Testis (tissue), 3 donors: ENCODE measurements around the gene C2CD4C. TPM values are rescaled to one million over a fixed set of nuclear protein-coding genes. Genes with fewer than 3 reads are reported as not detected.

Experiments used
- DNase-seq: peaks from one replicate; pipeline ENCODE4 v3.0.0-alpha.2; 2019
- H3K27ac ChIP-seq, 2 donors: fragments of 200-600 bp; sonication (generic); one replicate each; pipeline ENCODE4 v1.5.1; 2019
- H3K27me3 ChIP-seq: fragments of 200-600 bp; sonication (generic); one replicate; pipeline ENCODE4 v1.5.1; 2019
- H3K36me3 ChIP-seq: fragments of 200-600 bp; sonication (generic); one replicate; pipeline ENCODE4 v1.5.1; 2017; ENCODE audit warnings: low read depth; ENCODE audit errors: missing control alignments
- H3K4me1 ChIP-seq: fragments of 200-600 bp; sonication (generic); one replicate; pipeline ENCODE4 v1.5.1; 2019
- H3K4me3 ChIP-seq, 2 donors: fragments of 200-600 bp; sonication (generic); one replicate each; pipeline ENCODE4 v1.5.1; 2017 to 2019
- H3K9me3 ChIP-seq: fragments of 200-600 bp; sonication (generic); one replicate; pipeline ENCODE4 v1.5.1; 2017
- CTCF ChIP-seq, 3 experiments: fragments of 450-650 bp in 2 of 3; fragments of 200-600 bp in 1 of 3; sonication (generic) in 1 of 3; IDR thresholded peaks; one replicate each; pipeline ENCODE4 v1.5.1; 2016 to 2019; ENCODE audit warnings: antibody characterized with exemption in 3 of 3, mild to moderate bottlenecking in 2 of 3, moderate library complexity in 1 of 3
- POLR2A ChIP-seq: fragments of 450-650 bp; IDR thresholded peaks from one replicate; pipeline ENCODE4 v1.6.1; 2017; ENCODE audit warnings: antibody characterized with exemption, mild to moderate bottlenecking, moderate library complexity
- WGBS, 2 donors: methylation state at CpG; one replicate each; pipeline ENCODE4 v1.1.5; 2018; 5-methylcytosine and 5-hydroxymethylcytosine counted together
- intact Hi-C: fragments of 100-400 bp; cut with DNase I; formaldehyde crosslinking; loops from one replicate; pipeline ENCODE4 v1.15.1; 2023; ENCODE audit warnings: low total_unique reads
- polyA plus RNA-seq: library from polyadenylated mRNA; stranded (reverse); fragments of 350-450 nt; fragmentation: Illumina TruSeq; extraction: RNeasy Lipid Tissue Mini Kit (QIAGEN cat#74804); gene quantifications from one replicate; pipeline ENCODE4 v1.2.3, GENCODE V29; 2014; ENCODE audit warnings: low read depth, low replicate concordance; ENCODE audit not compliant: insufficient read depth
- total RNA-seq, 2 donors: library from RNA; depleted of rRNA; stranded (reverse); fragments of >200 nt; gene quantifications; one replicate each; pipeline ENCODE4 v1.2.3, GENCODE V29; 2016

The C2CD4C gene
- total and polyA plus RNA-seq, 3 donors from 2014 or later: 0.88 to 5.4 (median 5.3) TPM

- H3K27ac ChIP-seq: no peak overlapping the region
- no peak for DNase-seq
- no peaks in the 10 kb centered on the region for H3K27me3 ChIP-seq
- H3K36me3 ChIP-seq: no peaks in the 10 kb centered on the region
- no peaks in the 10 kb centered on the region for H3K4me1 ChIP-seq
- intact Hi-C loops: no loop called here
- H3K9me3 ChIP-seq: no peaks in the 10 kb centered on the region
- TF ChIP-seq POLR2A (no peak), CTCF (IDR thresholded peaks at IDR 0.05) (no peak)
- 92 to 96% methylated on average over 9 to 11 of the region's 11 CpGs for WGBS, 2 donors
- H3K4me3 ChIP-seq: no peak overlapping the region
Observed at GRCh38 chr19:402786-403185, 6.2 kb downstream of the C2CD4C start.

DNA sequence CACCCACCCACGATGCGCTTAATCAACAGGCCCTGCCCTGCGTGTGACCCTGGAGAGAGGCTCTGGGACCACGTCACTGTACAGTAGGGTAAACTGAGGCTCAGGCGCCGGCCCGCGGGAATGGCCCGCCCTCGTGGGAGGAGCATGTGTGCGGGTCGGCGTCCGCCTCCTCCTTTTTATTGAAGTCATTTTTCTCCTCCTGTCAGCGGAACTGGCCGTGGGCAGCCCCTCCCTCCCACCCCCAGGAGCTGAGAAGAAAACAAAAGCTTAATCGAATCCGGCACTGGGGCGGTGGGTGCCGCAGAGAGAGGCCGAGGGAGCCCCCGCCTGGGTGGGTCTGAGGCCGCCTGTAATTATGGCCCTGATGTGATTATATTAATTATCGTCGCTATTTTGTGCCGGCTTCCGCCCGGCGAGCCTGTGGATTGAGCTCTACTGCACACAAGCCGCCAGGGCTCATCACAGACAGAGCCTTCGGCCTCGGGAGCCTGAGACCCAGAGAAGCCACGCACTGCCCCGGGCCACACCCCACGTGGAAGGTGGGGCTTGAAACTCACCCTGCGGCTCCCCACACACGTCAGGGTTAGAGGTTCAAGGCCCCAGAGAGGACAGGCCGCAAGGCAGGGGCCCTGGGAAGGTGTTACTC, 7.0 kb downstream of the C2CD4C start:
- no peak overlapping the region for H3K27ac ChIP-seq
- no peaks in the 10 kb centered on the region for H3K27me3 ChIP-seq
- no peaks in the 10 kb centered on the region for H3K36me3 ChIP-seq
- no peaks in the 10 kb centered on the region for H3K4me1 ChIP-seq
- H3K4me3 ChIP-seq: no peak overlapping the region
- TF ChIP-seq POLR2A (no peak), CTCF (IDR thresholded peaks at IDR 0.05) (no peak)
- no peaks in the 10 kb centered on the region for H3K9me3 ChIP-seq
- no peak for DNase-seq
- intact Hi-C loops: no loop called here
- 22 to 26% methylated on average over 21 to 38 of the region's 38 CpGs for WGBS, 2 donors

GRCh38 chr19:400976-401865, 7.7 kb downstream of the C2CD4C start:
- 83% methylated on average over 41 of the region's 43 CpGs; no CpG with 5 or more reads in 1 of the 2 donors for WGBS, 2 donors
- TF ChIP-seq POLR2A: no peak
- no peak for TF ChIP-seq CTCF (IDR thresholded peaks at IDR 0.05)
- Histone ChIP-seq H3K4me1 (no peaks in the 10 kb centered on the region), H3K36me3 (no peaks in the 10 kb centered on the region), H3K9me3 (no peaks in the 10 kb centered on the region), H3K4me3 (no peak overlapping the region), H3K27me3 (no peaks in the 10 kb centered on the region), H3K27ac (no peak overlapping the region)
- intact Hi-C loops: no loop called here
- no peak for DNase-seq

DNA sequence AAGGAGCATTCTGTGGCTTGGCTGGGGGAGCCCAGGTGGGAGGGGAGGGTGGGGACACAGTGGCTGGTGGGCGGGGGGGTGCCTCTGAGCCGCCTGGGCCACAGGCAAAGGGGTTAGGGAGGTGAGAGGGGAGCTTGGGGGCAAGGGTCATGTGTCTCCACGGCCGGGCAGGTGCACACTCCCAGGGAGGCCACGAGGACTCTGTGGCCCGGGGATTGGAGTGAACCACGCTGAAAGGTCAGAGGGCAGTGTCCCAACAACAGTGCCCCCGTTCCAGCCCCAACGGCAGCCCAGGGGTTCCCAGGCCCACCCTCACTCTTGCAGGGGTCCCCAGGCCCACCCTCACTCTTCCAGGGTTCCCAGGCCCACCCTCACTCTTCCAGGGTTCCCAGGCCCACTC, 9.6 kb downstream of the C2CD4C start:
- no peaks in the 10 kb centered on the region for H3K9me3 ChIP-seq
- H3K27ac ChIP-seq: no peak overlapping the region
- TF ChIP-seq POLR2A: no peak
- 80 to 87% methylated on average over 6 to 9 of the region's 9 CpGs for WGBS, 2 donors
- DNase-seq: no peak
- H3K4me3 ChIP-seq: no peak overlapping the region
- no peaks in the 10 kb centered on the region for H3K36me3 ChIP-seq
- intact Hi-C loops: no loop called here
- no peaks in the 10 kb centered on the region for H3K27me3 ChIP-seq
- H3K4me1 ChIP-seq: no peaks in the 10 kb centered on the region

- Histone ChIP-seq H3K4me3 (no peak overlapping the region), H3K9me3 (no peaks in the 10 kb centered on the region), H3K4me1 (no peaks in the 10 kb centered on the region), H3K27me3 (no peaks in the 10 kb centered on the region), H3K36me3 (no peaks in the 10 kb centered on the region), H3K27ac (no peak overlapping the region)
- TF ChIP-seq CTCF (IDR thresholded peaks at IDR 0.05) (no peak), POLR2A (no peak)
- intact Hi-C loops: no loop called here
- DNase-seq: no peak
- 90% methylated on average over 17 of the region's 17 CpGs; no CpG with 5 or more reads in 1 of the 2 donors for WGBS, 2 donors
Observed at GRCh38 chr19:398719-399118, 10.2 kb downstream of the C2CD4C start.
